B cell (primary cell): ENCODE data around the gene ITGA5. TPM values are rescaled to one million over a fixed set of nuclear protein-coding genes. Genes with fewer than 3 reads are reported as not detected.
"Not testable (repeated sequence)": the region's sequence is repeated elsewhere in the genome, so short reads cannot be mapped to it uniquely, and the experiment has no call there.

Experiments
- ATAC-seq: fragments of 200-7000 bp; cut with Tn5 transposase; one replicate; pipeline ENCODE4 v1.10.0; 2021; ENCODE audit warnings: low read depth, mild to moderate bottlenecking, moderate number of reproducible peaks, moderate library complexity
- CTCF ChIA-PET: fragments of 350-600 bp; sonication (Branson Sonifier 250); formaldehyde crosslinking; loops from one replicate; lab custom pipeline; 2021; ENCODE audit warnings: antibody characterized with exemption, inconsistent platforms; lab: Charles Lee
- POLR2A ChIA-PET: fragments of 350-600 bp; sonication (Branson Sonifier 250); formaldehyde crosslinking; loops from one replicate; lab custom pipeline; 2021; ENCODE audit warnings: antibody characterized with exemption; lab: Charles Lee
- DNase-seq: peaks from one replicate; pipeline ENCODE4 v3.0.0; 2013
- H2AFZ ChIP-seq: 2 replicates; pipeline ENCODE4 v1.6.1; 2012; ENCODE audit warnings: mild to moderate bottlenecking, low read depth, low read length; ENCODE audit not compliant: insufficient read depth, poor library complexity, severe bottlenecking
- H3K27ac ChIP-seq, 2 donors: 1 replicate in 1 of 2; 2 replicates in 1 of 2; pipeline ENCODE4 v1.5.1; 2012 to 2013; ENCODE audit warnings: low read length in 2 of 2, mild to moderate bottlenecking in 2 of 2, moderate library complexity in 1 of 2
- H3K27me3 ChIP-seq, 4 experiments: fragments of 200-600 bp in 1 of 4; sonication (generic) in 1 of 4; replicated peaks in 1 of 4; 1 replicate in 2 of 4; 2 replicates in 2 of 4; pipeline versions ENCODE4 v1.6.1 to v1.7.0; 2013 to 2016; ENCODE audit warnings: low read length in 3 of 4, mild to moderate bottlenecking in 2 of 4, mixed read lengths in 1 of 4, moderate library complexity in 1 of 4; ENCODE audit not compliant: insufficient read depth in 4 of 4, control insufficient read depth in 3 of 4; ENCODE audit errors: control extremely low read depth in 1 of 4
- H3K36me3 ChIP-seq, 2 experiments: replicated peaks in 1 of 2; 1 replicate in 1 of 2; 2 replicates in 1 of 2; pipeline versions ENCODE4 v1.6.1 to v1.7.1; 2013; ENCODE audit warnings: low read length in 1 of 2; ENCODE audit not compliant: insufficient read depth in 2 of 2, control insufficient read depth in 1 of 2; ENCODE audit errors: control extremely low read depth in 1 of 2, extremely low read depth in 1 of 2
- H3K4me1 ChIP-seq, 2 donors: fragments of 200-600 bp in 1 of 2; sonication (generic) in 1 of 2; 1 replicate in 1 of 2; 2 replicates in 1 of 2; pipeline versions ENCODE4 v1.5.1 to v1.6.1; 2013 to 2017; ENCODE audit warnings: low read length in 2 of 2; ENCODE audit not compliant: control insufficient read depth in 2 of 2, insufficient read depth in 2 of 2
- H3K4me2 ChIP-seq: replicated peaks from 2 replicates; pipeline ENCODE3; 2012; ENCODE audit warnings: mild to moderate bottlenecking, low read depth, low read length; ENCODE audit not compliant: poor library complexity, severe bottlenecking
- H3K4me3 ChIP-seq, 5 experiments: fragments of 200-600 bp in 1 of 5; sonication (generic) in 1 of 5; 1 replicate in 3 of 5; 2 replicates in 2 of 5; pipeline versions ENCODE4 v1.5.1 to v1.7.0; 2011 to 2016; ENCODE audit warnings: low read length in 4 of 5, mild to moderate bottlenecking in 4 of 5, low read depth in 2 of 5, control low read depth in 1 of 5, moderate library complexity in 1 of 5; ENCODE audit not compliant: insufficient read depth in 1 of 5; ENCODE audit errors: control extremely low read depth in 1 of 5, extremely low read depth in 1 of 5
- H3K79me2 ChIP-seq: fragments of 200-600 bp; sonication (generic); one replicate; pipeline ENCODE4 v1.6.0; 2016; ENCODE audit warnings: low read length; ENCODE audit not compliant: control insufficient read depth, insufficient read depth
- H3K9ac ChIP-seq: fragments of 200-600 bp; sonication (generic); 2 replicates; pipeline ENCODE4 v1.6.1; 2017; ENCODE audit warnings: mild to moderate bottlenecking, low read length, moderate library complexity
- H3K9me3 ChIP-seq, 3 donors: one replicate each; pipeline versions ENCODE4 v1.6.1 to v1.7.1; 2013; ENCODE audit warnings: low read length in 2 of 3; ENCODE audit not compliant: control insufficient read depth in 2 of 3, insufficient read depth in 1 of 3; ENCODE audit errors: control extremely low read depth in 1 of 3
- H4K20me1 ChIP-seq: 2 replicates; pipeline ENCODE4 v1.6.0; 2012; ENCODE audit warnings: mild to moderate bottlenecking, low read length; ENCODE audit not compliant: insufficient read depth, control insufficient read depth, poor library complexity, severe bottlenecking
- H3K27ac Mint-ChIP-seq: one replicate; pipeline ENCODE4 v1.8.0; 2021; ENCODE audit warnings: mixed read lengths
- H3K27me3 Mint-ChIP-seq: one replicate; pipeline ENCODE4 v1.8.0; 2021; ENCODE audit warnings: mixed read lengths
- H3K4me1 Mint-ChIP-seq: one replicate; pipeline ENCODE4 v1.8.0; 2021; ENCODE audit warnings: mixed read lengths
- H3K4me3 Mint-ChIP-seq: one replicate; pipeline ENCODE4 v1.8.0; 2021; ENCODE audit warnings: mixed read lengths
- H3K9me3 Mint-ChIP-seq: one replicate; pipeline ENCODE4 v1.8.0; 2022; ENCODE audit warnings: mixed read lengths; ENCODE audit not compliant: insufficient read depth
- CTCF ChIP-seq: fragments of 200-600 bp; IDR thresholded peaks from one replicate; pipeline ENCODE4 v1.8.0; 2022; ENCODE audit warnings: antibody characterized with exemption, mild to moderate bottlenecking
- EZH2 ChIP-seq: IDR thresholded peaks from 2 replicates; pipeline ENCODE4 v1.6.1; 2012; ENCODE audit warnings: borderline replicate concordance, low read depth, mild to moderate bottlenecking, moderate library complexity, low read length; ENCODE audit not compliant: insufficient read depth, poor library complexity, severe bottlenecking
- WGBS: methylation state at CpG from one replicate; pipeline ENCODE4 v1.1.5; 2013; ENCODE audit warnings: missing lambda C conversion rate; ENCODE audit not compliant: insufficient coverage; 5-methylcytosine and 5-hydroxymethylcytosine counted together
- intact Hi-C: fragments of 100-400 bp; cut with micrococcal nuclease; formaldehyde crosslinking; loops from one replicate; pipeline ENCODE4 v1.10.0; 2022
- polyA plus RNA-seq: library from polyadenylated mRNA; depleted of rRNA; stranded (reverse); fragments of >200 nt; gene quantifications from 2 replicates; pipeline ENCODE4 v1.2.3, GENCODE V29; 2012
- total RNA-seq, 2 donors: library from RNA; stranded (reverse); fragments of 120-200 nt in 1 of 2; gene quantifications; 1 replicate in 1 of 2; 2 replicates in 1 of 2; pipeline versions ENCODE4 v1.2.3 to v1.2.4, GENCODE V29; 2013 to 2022

The ITGA5 gene
- total and polyA plus RNA-seq, 2 donors (not counting 1 experiment from before 2014, with no cell fraction given): 3.6 to 6.1 TPM

GRCh38 chr12:54356228-54356627 lies 62.8 kb downstream of the ITGA5 start:
- H3K79me2 ChIP-seq: no peaks in the 10 kb centered on the region
- H3K4me3 Mint-ChIP-seq: no peak overlapping the region
- H3K27ac ChIP-seq: no peak overlapping the region
- DNase-seq (no peak), ATAC-seq (no peak)
- TF ChIP-seq EZH2 (no peak), CTCF (no peak)
- H3K36me3 ChIP-seq: no peaks in the 10 kb centered on the region
- no peaks in the 10 kb centered on the region for H3K9me3 ChIP-seq
- H3K4me1 Mint-ChIP-seq: peaks cover 15% of the 10 kb centered on the region
- H3K9ac ChIP-seq: no peak overlapping the region
- no peaks in the 10 kb centered on the region for H3K27me3 Mint-ChIP-seq
- H4K20me1 ChIP-seq: no peaks in the 10 kb centered on the region
- H3K27ac Mint-ChIP-seq: no peak overlapping the region
- no peaks in the 10 kb centered on the region for H3K9me3 Mint-ChIP-seq
- intact Hi-C loops: no loop called here
- H2AFZ ChIP-seq: no peak overlapping the region
- ChIA-PET POLR2A (interaction anchor here (1.4 kb wide), 1 partner anchor 31 kb away, joined by 11 read pairs; the partner anchor contains the start of gene COPZ1), CTCF (interaction anchor here (0.8 to 7.8 kb wide), 6 partner anchors 12 to 149 kb away, joined by 3 to 42 read pairs (median 6); partner anchors contain the start of gene COPZ1)
- 100% methylated on average over 2 of the region's 3 CpGs for WGBS
- H3K4me2 ChIP-seq: no peak overlapping the region
- H3K4me3 ChIP-seq: no peak overlapping the region
- no peaks in the 10 kb centered on the region for H3K27me3 ChIP-seq
- peaks cover 16 to 21% of the 10 kb centered on the region in 2 donors for H3K4me1 ChIP-seq

- H3K27ac ChIP-seq: no peak overlapping the region
- H3K4me3 ChIP-seq: no peak overlapping the region
- ATAC-seq: no peak
- DNase-seq: no peak
- H2AFZ ChIP-seq: no peak overlapping the region
- no peaks in the 10 kb centered on the region for H3K9me3 ChIP-seq
- H3K9me3 Mint-ChIP-seq: no peaks in the 10 kb centered on the region
- no peak overlapping the region for H3K4me2 ChIP-seq
- 90% methylated on average over 4 of the region's 6 CpGs for WGBS
- CTCF ChIA-PET: interaction anchor here (1.6 to 7.8 kb wide), 3 partner anchors 13 to 61 kb away, joined by 5 to 42 read pairs (median 8); no protein-coding TSS in a partner anchor
- TF ChIP-seq CTCF: no peak
- TF ChIP-seq EZH2: no peak
- H3K27ac Mint-ChIP-seq: peak overlapping the region; percentile 34
- H3K4me1 ChIP-seq: peaks cover 16 to 21% of the 10 kb centered on the region in 2 donors
- H3K27me3 ChIP-seq: no peaks in the 10 kb centered on the region
- peaks cover 9% of the 10 kb centered on the region for H3K4me1 Mint-ChIP-seq
- H4K20me1 ChIP-seq: no peaks in the 10 kb centered on the region
- POLR2A ChIA-PET: interaction anchor here (0.8 kb wide), 1 partner anchor 28 kb away, joined by 4 read pairs; no protein-coding TSS in a partner anchor
- no peak overlapping the region for H3K4me3 Mint-ChIP-seq
- peaks cover 0 to 8% of the 10 kb centered on the region in 2 experiments for H3K36me3 ChIP-seq
- intact Hi-C loops: no loop called here
- H3K79me2 ChIP-seq: no peaks in the 10 kb centered on the region
- no peaks in the 10 kb centered on the region for H3K27me3 Mint-ChIP-seq
- H3K9ac ChIP-seq: no peak overlapping the region
Measured at GRCh38 chr12:54355104-54355815, 63.8 kb downstream of the ITGA5 start.

GRCh38 chr12:54354271-54354670 lies 64.8 kb downstream of the ITGA5 start:
- CTCF ChIA-PET, H3K27ac Mint-ChIP-seq, H3K4me3 ChIP-seq, H4K20me1 ChIP-seq, H3K9me3 ChIP-seq, H3K9me3 Mint-ChIP-seq, H3K27me3 ChIP-seq, intact Hi-C loops, H3K9ac ChIP-seq, H3K27me3 Mint-ChIP-seq, H3K4me1 Mint-ChIP-seq, ATAC-seq, H2AFZ ChIP-seq, H3K4me3 Mint-ChIP-seq, H3K27ac ChIP-seq, H3K4me2 ChIP-seq, POLR2A ChIA-PET, H3K79me2 ChIP-seq, DNase-seq: not testable (repeated sequence)
- Histone ChIP-seq H3K36me3 (peaks cover 0 to 18% of the 10 kb centered on the region in 2 experiments), H3K4me1 (peaks cover 11 to 15% of the 10 kb centered on the region in 2 donors)
- 87% methylated on average over 2 of the region's 7 CpGs for WGBS
